ENCODE results near the gene NTN5. TPM values are rescaled to one million over a fixed set of nuclear protein-coding genes. Genes with fewer than 3 reads are reported as not detected.

Gene NTN5
- total RNA-seq, 1 experiment from 2014 or later: 0.55 TPM

GRCh38 chr19:48618278-48618915 lies 54.4 kb downstream of the NTN5 start:
- no peak overlapping the region for H3T11ph ChIP-seq (ENCODE audit: low read length)
- Mint-ChIP-seq H3K9me3 (no peaks in the 10 kb centered on the region; a peak in 1 of 5 replicates), H3K4me3 (peak overlapping the region; percentile 97 to 99), H3K27me3 (ENCODE audit: low read depth) (no peaks in the 10 kb centered on the region; the same call in 1 of the 2 replicates), H3K36me3 (ENCODE audit: insufficient read depth in 1 of 3, low read depth in 3 of 3) (peaks cover 40 to 61% (median 55%) of the 10 kb centered on the region in 3 experiments), H3K27ac (peak overlapping the region; percentile 96 to 100 (median 99)), H3K4me1 (peaks cover 42 to 56% of the 10 kb centered on the region in 2 experiments)
- H3K14ac ChIP-seq (ENCODE audit: insufficient read depth, low read length): peak overlapping the region; percentile 92; the same call in 1 of the 2 replicates
- peaks cover 18% of the 10 kb centered on the region for H3K79me2 ChIP-seq (ENCODE audit: insufficient read depth, low read length)
- H2BK5ac ChIP-seq (ENCODE audit: insufficient read length, low read length): peak overlapping the region; percentile 94
- H3K27me3 ChIP-seq (ENCODE audit: insufficient read depth, low read length): no peaks in the 10 kb centered on the region
- H4K20me1 ChIP-seq (ENCODE audit: control insufficient read depth, insufficient read depth, insufficient read length): no peaks in the 10 kb centered on the region
- peaks cover 4% of the 10 kb centered on the region for H3K79me1 ChIP-seq (ENCODE audit: insufficient read depth, low read depth, low read length, poor library complexity, severe bottlenecking)
- no peak overlapping the region for H2BK20ac ChIP-seq (ENCODE audit: low read depth, low read length, poor library complexity, severe bottlenecking)
- no peak overlapping the region for H3K23ac ChIP-seq (ENCODE audit: insufficient read length, low read depth, low read length)
- peak overlapping the region; percentile 87 for H3K4me2 ChIP-seq (ENCODE audit: insufficient read depth, insufficient read length, low read length)
- H2BK12ac ChIP-seq (ENCODE audit: insufficient read length, low read depth, low read length): no peak overlapping the region
- peak overlapping the region; percentile 10 for H3K56ac ChIP-seq (ENCODE audit: insufficient read length, low read depth, low read length)
- TF ChIP-seq, protein P1, sequence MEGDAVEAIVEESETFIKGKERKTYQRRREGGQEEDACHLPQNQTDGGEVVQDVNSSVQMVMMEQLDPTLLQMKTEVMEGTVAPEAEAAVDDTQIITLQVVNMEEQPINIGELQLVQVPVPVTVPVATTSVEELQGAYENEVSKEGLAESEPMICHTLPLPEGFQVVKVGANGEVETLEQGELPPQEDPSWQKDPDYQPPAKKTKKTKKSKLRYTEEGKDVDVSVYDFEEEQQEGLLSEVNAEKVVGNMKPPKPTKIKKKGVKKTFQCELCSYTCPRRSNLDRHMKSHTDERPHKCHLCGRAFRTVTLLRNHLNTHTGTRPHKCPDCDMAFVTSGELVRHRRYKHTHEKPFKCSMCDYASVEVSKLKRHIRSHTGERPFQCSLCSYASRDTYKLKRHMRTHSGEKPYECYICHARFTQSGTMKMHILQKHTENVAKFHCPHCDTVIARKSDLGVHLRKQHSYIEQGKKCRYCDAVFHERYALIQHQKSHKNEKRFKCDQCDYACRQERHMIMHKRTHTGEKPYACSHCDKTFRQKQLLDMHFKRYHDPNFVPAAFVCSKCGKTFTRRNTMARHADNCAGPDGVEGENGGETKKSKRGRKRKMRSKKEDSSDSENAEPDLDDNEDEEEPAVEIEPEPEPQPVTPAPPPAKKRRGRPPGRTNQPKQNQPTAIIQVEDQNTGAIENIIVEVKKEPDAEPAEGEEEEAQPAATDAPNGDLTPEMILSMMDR (conservative IDR thresholded peaks at IDR 0.05): no peak
- peaks cover 6% of the 10 kb centered on the region; the same call in 1 of the 2 replicates for H3K4me1 ChIP-seq (ENCODE audit: insufficient read depth, low read length)
- no peak overlapping the region for H2AK5ac ChIP-seq (ENCODE audit: insufficient read length, low read length)
- peak overlapping the region; percentile 99 for H3K9ac ChIP-seq (ENCODE audit: extremely low read depth, insufficient read length, low read length)
- H3K4ac ChIP-seq (ENCODE audit: low read depth, low read length): peak overlapping the region; percentile 54; the same call in 1 of the 2 replicates
- H3K18ac ChIP-seq (ENCODE audit: insufficient read length, low read depth, low read length): peak overlapping the region; percentile 91
- no peak for DNase-seq
- no peak overlapping the region for H2BK15ac ChIP-seq (ENCODE audit: low read depth, low read length)
- H2AFZ ChIP-seq (ENCODE audit: low read length): no peak overlapping the region
- H4K91ac ChIP-seq (ENCODE audit: insufficient read length, low read depth, low read length): peak overlapping the region; percentile 85
- H3K23me2 ChIP-seq (ENCODE audit: insufficient read length, low read depth, low read length, poor library complexity, severe bottlenecking): peaks cover 11% of the 10 kb centered on the region
- H3K27ac ChIP-seq (ENCODE audit: insufficient read length, low read depth, low read length): peak overlapping the region; percentile 25
- H3K9me3 ChIP-seq (ENCODE audit: control insufficient read depth, low read depth, low read length): no peaks in the 10 kb centered on the region
- H2BK120ac ChIP-seq (ENCODE audit: low read depth, low read length, poor library complexity, severe bottlenecking): peak overlapping the region; percentile 74
- no CpG with 5 or more reads among the region's 18 CpGs for WGBS (ENCODE audit: extremely low coverage, insufficient read length, low lambda C conversion rate)
- H4K5ac ChIP-seq (ENCODE audit: insufficient read length, low read depth, low read length): peak overlapping the region; percentile 91
- H4K8ac ChIP-seq (replicated peaks; ENCODE audit: insufficient read length, low read depth, low read length): no peak overlapping the region
